HCT116 (cell line): ENCODE measurements around the gene LDLRAD4. TPM values are rescaled to one million over a fixed set of nuclear protein-coding genes. Genes with fewer than 3 reads are reported as not detected.

Experiments
- ATAC-seq: fragments of 200-7000 bp; cut with Tn5 transposase; 2 replicates; pipeline ENCODE4 v1.9.1; 2020; ENCODE audit warnings: mild to moderate bottlenecking, moderate library complexity
- BruUV-seq: library from RNA; stranded (reverse); fragments of 400-500 nt; replicated peaks from 2 replicates; lab custom pipeline; 2021; lab: Mats Ljungman, UMichigan
- CTCF ChIA-PET: fragments of 300-600 bp; sonication (Branson Sonifier 250); formaldehyde crosslinking; loops from one replicate; lab custom pipeline; 2021; ENCODE audit warnings: antibody characterized with exemption; lab: Charles Lee
- POLR2A ChIA-PET: fragments of 300-600, 350-600 bp; sonication (Branson Sonifier 250); formaldehyde crosslinking; loops from one replicate; lab custom pipeline; 2021; ENCODE audit warnings: antibody characterized with exemption; lab: Charles Lee
- RAD21 ChIA-PET, 2 experiments: fragments of 300-600 bp; sonication (Branson Sonifier 250); formaldehyde crosslinking; loops; one replicate each; lab custom pipeline; 2023; ENCODE audit warnings: low total read pairs in 2 of 2; ENCODE audit not compliant: uncharacterized antibody in 2 of 2, unreplicated experiment in 2 of 2, low non-redundant PET in 1 of 2; lab: Charles Lee
- DNase-seq: peaks from one replicate; pipeline ENCODE4 v3.0.0-alpha.2; 2010; ENCODE audit warnings: low read depth, low spot score
- H2AFZ ChIP-seq: fragments of 200-600 bp; shearing (Covaris generic), sonication (generic); 2 replicates; pipeline ENCODE4 v1.6.1; 2017; ENCODE audit warnings: low read depth, mixed run types, mixed read lengths, antibody characterized with exemption, low read length; ENCODE audit not compliant: poor library complexity, severe bottlenecking
- H3K27ac ChIP-seq: 2 replicates; pipeline ENCODE4 v1.5.1; 2012; ENCODE audit warnings: low read depth, low read length
- H3K27me3 ChIP-seq: fragments of 200-600 bp; sonication (generic); 2 replicates; pipeline ENCODE4 v1.6.1; 2016; ENCODE audit warnings: mixed run types, low read length, mixed read lengths; ENCODE audit not compliant: insufficient read depth
- H3K36me3 ChIP-seq, 2 experiments: fragments of 200-500 bp in 1 of 2; fragments of 200-600 bp in 1 of 2; sonication (Bioruptor generic) in 1 of 2; sonication (generic) in 1 of 2; 2 replicates each; pipeline versions ENCODE4 v1.5.1 to v1.6.1; 2014 to 2016; ENCODE audit warnings: low read length in 2 of 2, inconsistent platforms in 1 of 2, mixed read lengths in 1 of 2, mixed run types in 1 of 2; ENCODE audit not compliant: insufficient read depth in 2 of 2, control insufficient read depth in 1 of 2
- H3K4me1 ChIP-seq, 2 experiments: fragments of 200-600 bp in 1 of 2; sonication (generic) in 1 of 2; 2 replicates each; pipeline versions ENCODE4 v1.5.1 to v1.6.1; 2012 to 2017; ENCODE audit warnings: low read length in 2 of 2, inconsistent platforms in 1 of 2, mild to moderate bottlenecking in 1 of 2, mixed read lengths in 1 of 2, mixed run types in 1 of 2, moderate library complexity in 1 of 2; ENCODE audit not compliant: insufficient read depth in 2 of 2, control insufficient read depth in 1 of 2
- H3K4me2 ChIP-seq: fragments of 200-600 bp; sonication (generic); 2 replicates; pipeline ENCODE4 v1.6.1; 2017; ENCODE audit warnings: mixed run types, low read length, mixed read lengths
- H3K4me3 ChIP-seq, 2 experiments: fragments of 200-600 bp in 1 of 2; sonication (generic) in 1 of 2; replicated peaks in 1 of 2; 2 replicates each; pipeline ENCODE4 v1.5.1; 2011 to 2016; ENCODE audit warnings: low read length in 2 of 2, control low read depth in 1 of 2, low read depth in 1 of 2, mild to moderate bottlenecking in 1 of 2, mixed read lengths in 1 of 2, mixed run types in 1 of 2
- H3K79me2 ChIP-seq: fragments of 200-600 bp; sonication (generic); 2 replicates; pipeline ENCODE4 v1.6.1; 2017; ENCODE audit warnings: mild to moderate bottlenecking, mixed run types, low read length, moderate library complexity, mixed read lengths; ENCODE audit not compliant: insufficient read depth
- H3K9ac ChIP-seq: fragments of 200-600 bp; sonication (generic); 2 replicates; pipeline ENCODE4 v1.6.1; 2016; ENCODE audit warnings: low read length, mixed read lengths
- H3K9me2 ChIP-seq: fragments of 200-600 bp; sonication (generic), shearing (Covaris generic); 2 replicates; pipeline ENCODE4 v1.6.1; 2017; ENCODE audit warnings: mixed run types, mild to moderate bottlenecking, moderate library complexity; ENCODE audit not compliant: insufficient read depth
- H3K9me3 ChIP-seq, 2 experiments: fragments of 200-500 bp in 1 of 2; fragments of 200-600 bp in 1 of 2; sonication (Bioruptor generic) in 1 of 2; sonication (generic) in 1 of 2; 2 replicates each; pipeline ENCODE4 v1.6.1; 2014 to 2017; ENCODE audit warnings: low read length in 2 of 2, mixed read lengths in 2 of 2, inconsistent platforms in 1 of 2, low read depth in 1 of 2, mild to moderate bottlenecking in 1 of 2, mixed run types in 1 of 2, moderate library complexity in 1 of 2; ENCODE audit not compliant: control insufficient read depth in 1 of 2, insufficient read depth in 1 of 2
- H4K20me1 ChIP-seq: fragments of 200-600 bp; sonication (generic), shearing (Covaris generic); 2 replicates; pipeline ENCODE4 v1.6.1; 2017; ENCODE audit warnings: mixed run types, mild to moderate bottlenecking, moderate library complexity; ENCODE audit not compliant: insufficient read depth
- ATF3 ChIP-seq: IDR thresholded peaks from 2 replicates; pipeline ENCODE4 v1.6.1; 2012
- CBX3 ChIP-seq: IDR thresholded peaks from 2 replicates; pipeline ENCODE4 v1.6.1; 2012; ENCODE audit warnings: low read depth
- CTCF ChIP-seq, 3 experiments: fragments of 200-600 bp in 1 of 3; sonication (generic) in 1 of 3; IDR thresholded peaks in 2 of 3; conservative IDR thresholded peaks in 1 of 3; 2 replicates each; pipeline ENCODE4 v1.5.1; 2012 to 2017; ENCODE audit warnings: low read depth in 2 of 3, low read length in 2 of 3, antibody characterized with exemption in 1 of 3, borderline replicate concordance in 1 of 3, control low read depth in 1 of 3, mild to moderate bottlenecking in 1 of 3, mixed read lengths in 1 of 3, mixed run types in 1 of 3, moderate library complexity in 1 of 3; ENCODE audit not compliant: insufficient read depth in 1 of 3
- EZH2 ChIP-seq: fragments of 200-600 bp; sonication (generic); IDR thresholded peaks from 2 replicates; pipeline ENCODE4 v1.6.1; 2017; ENCODE audit warnings: antibody characterized with exemption, mixed run types
- FOSL1 ChIP-seq: IDR thresholded peaks from 2 replicates; pipeline ENCODE4 v1.6.1; 2012; ENCODE audit warnings: low read depth
- SRF ChIP-seq: IDR thresholded peaks from 2 replicates; pipeline ENCODE4 v1.6.1; 2012; ENCODE audit warnings: low read depth
- ZNF274 ChIP-seq: fragments of 200-500 bp; sonication (Bioruptor generic); IDR thresholded peaks from 2 replicates; pipeline ENCODE4 v1.6.1; 2014; ENCODE audit warnings: mild to moderate bottlenecking, low read depth, low read length, inconsistent platforms
- intact Hi-C: fragments of 100-400 bp; cut with micrococcal nuclease; formaldehyde crosslinking; loops from 2 replicates; pipeline ENCODE4 v1.10.0; 2022
- total RNA-seq: library from RNA; stranded (reverse); gene quantifications from one replicate; pipeline ENCODE4 v1.2.1, GENCODE V29; 2021; ENCODE audit not compliant: unreplicated experiment

LDLRAD4 gene
- total RNA-seq, 1 experiment from 2014 or later = 1.2 TPM

DNA sequence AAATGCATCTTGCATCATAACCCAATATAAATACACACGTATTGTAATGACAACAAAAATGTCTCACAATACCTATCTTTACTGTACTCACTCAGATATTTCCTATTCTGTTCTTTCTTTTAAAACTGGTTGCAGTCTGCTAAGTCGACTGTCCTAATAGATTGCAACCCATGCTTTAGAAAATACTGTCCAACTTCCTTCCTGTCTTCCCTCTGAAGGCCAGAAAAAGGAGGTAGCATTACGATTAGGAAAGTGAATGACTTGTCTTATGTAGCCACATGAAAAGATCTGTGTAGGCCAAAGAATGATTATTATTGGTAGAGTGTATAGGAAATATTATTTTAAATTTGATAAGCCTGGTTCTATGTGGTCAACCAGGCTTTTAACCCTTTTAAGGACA lies 373.7 kb downstream of the LDLRAD4 start:
- no TSS peak for BruUV-seq
- CTCF ChIA-PET = no interaction called here

More for the DNA sequence above, 373.7 kb downstream of the LDLRAD4 start:
- Histone ChIP-seq H3K9me3 (peaks cover 0 to 10% of the 10 kb centered on the region in 2 experiments; a peak in 1 of 4 replicates), H3K4me3 (no peak overlapping the region), H3K9ac (no peak overlapping the region), H3K79me2 (no peaks in the 10 kb centered on the region), H3K4me2 (no peak overlapping the region), H4K20me1 (no peaks in the 10 kb centered on the region), H3K36me3 (no peaks in the 10 kb centered on the region), H3K9me2 (no peaks in the 10 kb centered on the region), H3K27me3 (no peaks in the 10 kb centered on the region), H2AFZ (no peak overlapping the region), H3K27ac (no peak overlapping the region), H3K4me1 (no peaks in the 10 kb centered on the region)
- intact Hi-C loops = no loop called here
- TF ChIP-seq CTCF (IDR thresholded peaks at IDR 0.05 in 2 of 3, conservative IDR thresholded peaks at IDR 0.05 in 1 of 3; ENCODE audit: borderline replicate concordance in 1 of 3, insufficient read depth in 1 of 3, low read depth in 2 of 3, low read length in 2 of 3) (no peak), ZNF274 (no peak), ATF3 (no peak), EZH2 (no peak), FOSL1 (no peak), CBX3 (no peak), SRF (no peak)
- ATAC-seq (no peak), DNase-seq (no peak)
- RAD21 ChIA-PET = no interaction called here
- POLR2A ChIA-PET = no interaction called here
